HepG2 (cell line): ENCODE results near the gene CDH23. TPM values are rescaled to one million over a fixed set of nuclear protein-coding genes. Genes with fewer than 3 reads are reported as not detected.

Experiments
- ATF1 ChIP-seq: IDR thresholded peaks from 2 replicates; pipeline ENCODE4 v1.6.1; 2016; ENCODE audit warnings: mild to moderate bottlenecking, control low read depth
- BORCS8-MEF2B ChIP-seq: sonication (generic); formaldehyde crosslinking; IDR thresholded peaks from 2 replicates; pipeline ENCODE4 v1.8.0; 2022; ENCODE audit warnings: mild to moderate bottlenecking, missing genetic modification reagents
- CEBPG ChIP-seq: IDR thresholded peaks from 2 replicates; pipeline ENCODE4 v1.6.1; 2016
- CHCHD3 ChIP-seq: sonication (generic); formaldehyde crosslinking; IDR thresholded peaks from 2 replicates; pipeline ENCODE4 v1.8.0; 2022; ENCODE audit warnings: mild to moderate bottlenecking, missing genetic modification reagents, moderate library complexity
- GABPB1 ChIP-seq: IDR thresholded peaks from 2 replicates; pipeline ENCODE4 v1.6.1; 2016; ENCODE audit warnings: mild to moderate bottlenecking, missing genetic modification reagents, moderate library complexity, missing compliant biosample characterization
- HOXD1 ChIP-seq: sonication (generic); formaldehyde crosslinking; IDR thresholded peaks from 2 replicates; pipeline ENCODE4 v1.5.0; 2020; ENCODE audit warnings: missing genetic modification reagents
- JUN ChIP-seq: sonication (generic); formaldehyde crosslinking; IDR thresholded peaks from 2 replicates; pipeline ENCODE4 v1.4.0; 2020; ENCODE audit warnings: mild to moderate bottlenecking, missing genetic modification reagents
- NBN ChIP-seq: fragments of 450-650 bp; conservative IDR thresholded peaks from 2 replicates; pipeline ENCODE4 v1.6.1; 2017
- SP4 ChIP-seq: sonication (generic); formaldehyde crosslinking; IDR thresholded peaks from 2 replicates; pipeline ENCODE4 v1.8.1; 2023; ENCODE audit warnings: mild to moderate bottlenecking, missing genetic modification reagents
- STAG1 ChIP-seq: sonication (generic); formaldehyde crosslinking; IDR thresholded peaks from 2 replicates; pipeline ENCODE4 v1.4.0; 2020; ENCODE audit warnings: missing genetic modification reagents
- XRCC5 ChIP-seq: fragments of 200-400 bp; formaldehyde crosslinking; optimal IDR thresholded peaks from 2 replicates; pipeline ENCODE3; 2017; ENCODE audit warnings: mild to moderate bottlenecking, low read length
- YY1 ChIP-seq: IDR thresholded peaks from 2 replicates; pipeline ENCODE4 v1.6.1; 2011; ENCODE audit warnings: low read length, low read depth, moderate library complexity, mild to moderate bottlenecking; ENCODE audit not compliant: insufficient read depth, insufficient replicate concordance
- ZNF101 ChIP-seq: sonication (generic); formaldehyde crosslinking; IDR thresholded peaks from 2 replicates; pipeline ENCODE4 v1.4.0; 2020; ENCODE audit warnings: mild to moderate bottlenecking, low read depth, missing genetic modification reagents, borderline replicate concordance
- ZNF34 ChIP-seq: sonication (generic); formaldehyde crosslinking; IDR thresholded peaks from 2 replicates; pipeline ENCODE4 v1.4.0; 2020; ENCODE audit warnings: mild to moderate bottlenecking, missing genetic modification reagents, borderline replicate concordance
- ZNF343 ChIP-seq: sonication (generic); formaldehyde crosslinking; IDR thresholded peaks from 2 replicates; pipeline ENCODE4 v1.4.0; 2020; ENCODE audit warnings: mild to moderate bottlenecking, missing genetic modification reagents
- ZNF546 ChIP-seq: sonication (generic); formaldehyde crosslinking; conservative IDR thresholded peaks from 2 replicates; pipeline ENCODE4 v1.8.1; 2023; ENCODE audit warnings: mild to moderate bottlenecking, missing genetic modification reagents
- ZNF7 ChIP-seq: IDR thresholded peaks from 2 replicates; pipeline ENCODE4 v1.6.1; 2016; ENCODE audit warnings: missing biosample characterization, missing genetic modification reagents
- ZNF768 ChIP-seq: sonication (generic); formaldehyde crosslinking; IDR thresholded peaks from 2 replicates; pipeline ENCODE4 v1.4.0; 2020; ENCODE audit warnings: missing genetic modification reagents
- ZNF772 ChIP-seq: sonication (generic); formaldehyde crosslinking; IDR thresholded peaks from 2 replicates; pipeline ENCODE4 v1.5.0; 2020; ENCODE audit warnings: mild to moderate bottlenecking, missing genetic modification reagents
- polyA plus RNA-seq, 8 experiments: library from polyadenylated mRNA; depleted of rRNA in 3 of 8; stranded (reverse) in 7 of 8; unstranded in 1 of 8; fragments of >200 nt; fragmentation: Illumina TruSeq in 4 of 8; extraction: Trizol in 4 of 8; gene quantifications; 2 replicates each; pipeline versions ENCODE4 v1.2.1 to v1.2.3, GENCODE V29; 2011 to 2016; ENCODE audit warnings: low read depth in 4 of 8, missing spikeins in 1 of 8, mixed read lengths in 1 of 8; ENCODE audit not compliant: insufficient read depth in 1 of 8
- total RNA-seq, 5 experiments: library from RNA; depleted of rRNA; stranded (reverse); fragments of >200 nt; fragmentation: Illumina TruSeq; extraction: Trizol; gene quantifications; 2 replicates each; pipeline ENCODE4 v1.2.3, GENCODE V29; 2016; ENCODE audit warnings: low read depth in 1 of 5
- TF ChIP-seq, protein P1 (sequence below): sonication (generic); formaldehyde crosslinking; IDR thresholded peaks from 2 replicates; pipeline ENCODE4 v1.4.0; 2020; ENCODE audit warnings: missing genetic modification reagents
- TF ChIP-seq, protein P2 (sequence below): sonication (generic); formaldehyde crosslinking; IDR thresholded peaks from 2 replicates; pipeline ENCODE4 v1.5.1; 2020; ENCODE audit warnings: mild to moderate bottlenecking, moderate library complexity, missing genetic modification reagents
- TF ChIP-seq, protein P3 (sequence below): sonication (generic); formaldehyde crosslinking; IDR thresholded peaks from 2 replicates; pipeline ENCODE4 v1.4.0; 2020; ENCODE audit warnings: missing genetic modification reagents
- TF ChIP-seq, protein P4 (sequence below): sonication (generic); formaldehyde crosslinking; IDR thresholded peaks from 2 replicates; pipeline ENCODE4 v1.8.1; 2022; ENCODE audit warnings: mild to moderate bottlenecking, missing genetic modification reagents

CDH23 gene
- total and polyA plus RNA-seq, 2 of the 13 experiments (the other 11 are each of a cell fraction or from before 2014, with no cell fraction given) = 0.13 TPM; not detected in 1

DNA sequence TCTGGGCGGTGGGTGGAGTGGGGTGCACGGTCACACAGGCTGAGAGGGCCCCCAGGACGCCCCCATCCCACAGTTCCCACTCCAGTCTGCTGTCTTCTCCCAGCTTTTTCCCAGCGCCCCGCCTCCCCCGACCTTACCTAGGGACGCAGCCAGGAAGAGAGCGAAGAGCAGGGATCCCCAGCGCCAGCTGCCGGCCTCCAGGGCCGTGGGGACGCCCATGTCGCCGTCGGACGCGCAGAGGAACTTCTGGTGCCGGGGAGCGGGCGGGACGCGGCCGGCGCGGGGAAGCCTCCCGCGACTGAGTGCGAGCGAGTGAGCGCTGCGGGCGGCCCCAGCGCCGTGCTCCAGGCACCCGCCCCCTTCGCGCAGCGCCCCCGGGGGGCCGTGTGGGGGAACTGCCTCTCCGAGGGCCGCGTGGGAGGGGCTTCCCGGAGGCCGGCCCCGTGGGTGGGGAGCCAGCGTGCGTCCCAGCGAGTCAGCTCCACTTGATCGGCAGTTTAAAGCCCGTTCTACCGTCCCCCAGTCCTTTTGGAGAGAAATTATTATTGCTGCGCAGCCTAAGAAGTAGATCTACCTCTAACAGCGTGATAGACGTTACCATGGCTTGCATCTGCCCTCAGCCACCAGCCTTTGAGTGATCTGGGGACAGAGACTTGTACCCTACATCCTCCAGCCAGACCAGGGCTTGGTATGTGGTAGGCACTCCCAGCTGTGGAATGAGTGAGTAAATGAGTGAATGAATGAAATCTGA lies 376.7 kb downstream of the CDH23 start, which contains the start of gene VSIR (continued):
- TF ChIP-seq, protein P1, sequence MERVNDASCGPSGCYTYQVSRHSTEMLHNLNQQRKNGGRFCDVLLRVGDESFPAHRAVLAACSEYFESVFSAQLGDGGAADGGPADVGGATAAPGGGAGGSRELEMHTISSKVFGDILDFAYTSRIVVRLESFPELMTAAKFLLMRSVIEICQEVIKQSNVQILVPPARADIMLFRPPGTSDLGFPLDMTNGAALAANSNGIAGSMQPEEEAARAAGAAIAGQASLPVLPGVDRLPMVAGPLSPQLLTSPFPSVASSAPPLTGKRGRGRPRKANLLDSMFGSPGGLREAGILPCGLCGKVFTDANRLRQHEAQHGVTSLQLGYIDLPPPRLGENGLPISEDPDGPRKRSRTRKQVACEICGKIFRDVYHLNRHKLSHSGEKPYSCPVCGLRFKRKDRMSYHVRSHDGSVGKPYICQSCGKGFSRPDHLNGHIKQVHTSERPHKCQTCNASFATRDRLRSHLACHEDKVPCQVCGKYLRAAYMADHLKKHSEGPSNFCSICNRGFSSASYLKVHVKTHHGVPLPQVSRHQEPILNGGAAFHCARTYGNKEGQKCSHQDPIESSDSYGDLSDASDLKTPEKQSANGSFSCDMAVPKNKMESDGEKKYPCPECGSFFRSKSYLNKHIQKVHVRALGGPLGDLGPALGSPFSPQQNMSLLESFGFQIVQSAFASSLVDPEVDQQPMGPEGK (CRISPR knock-in tag) = peak; percentile 50; the same call in 1 of the 2 replicates
- TF ChIP-seq STAG1 (CRISPR knock-in tag) (peak; percentile 57), ZNF343 (CRISPR knock-in tag) (no peak), JUN (CRISPR knock-in tag) (no peak), CEBPG (CRISPR knock-in tag) (no peak), YY1 (no peak), GABPB1 (CRISPR knock-in tag) (peak; percentile 40; the same call in 1 of the 2 replicates), ATF1 (CRISPR knock-in tag) (no peak), ZNF772 (CRISPR knock-in tag) (peak; percentile 56; the same call in 1 of the 2 replicates), XRCC5 (peak; percentile 82), ZNF768 (CRISPR knock-in tag) (peak; percentile 50; the same call in 1 of the 2 replicates), ZNF546 (CRISPR knock-in tag) (no peak), ZNF7 (no peak), BORCS8-MEF2B (0 out of 2 replicates have a peak, but pooled peaks have one; percentile 47), HOXD1 (no peak), SP4 (CRISPR knock-in tag) (peak; percentile 55; the same call in 1 of the 2 replicates), ZNF101 (CRISPR knock-in tag) (no peak), ZNF34 (CRISPR knock-in tag) (no peak), CHCHD3 (CRISPR knock-in tag) (no peak), NBN (no peak)
- TF ChIP-seq, protein P2, sequence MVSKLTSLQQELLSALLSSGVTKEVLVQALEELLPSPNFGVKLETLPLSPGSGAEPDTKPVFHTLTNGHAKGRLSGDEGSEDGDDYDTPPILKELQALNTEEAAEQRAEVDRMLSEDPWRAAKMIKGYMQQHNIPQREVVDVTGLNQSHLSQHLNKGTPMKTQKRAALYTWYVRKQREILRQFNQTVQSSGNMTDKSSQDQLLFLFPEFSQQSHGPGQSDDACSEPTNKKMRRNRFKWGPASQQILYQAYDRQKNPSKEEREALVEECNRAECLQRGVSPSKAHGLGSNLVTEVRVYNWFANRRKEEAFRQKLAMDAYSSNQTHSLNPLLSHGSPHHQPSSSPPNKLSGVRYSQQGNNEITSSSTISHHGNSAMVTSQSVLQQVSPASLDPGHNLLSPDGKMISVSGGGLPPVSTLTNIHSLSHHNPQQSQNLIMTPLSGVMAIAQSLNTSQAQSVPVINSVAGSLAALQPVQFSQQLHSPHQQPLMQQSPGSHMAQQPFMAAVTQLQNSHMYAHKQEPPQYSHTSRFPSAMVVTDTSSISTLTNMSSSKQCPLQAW (CRISPR knock-in tag) = no peak
- TF ChIP-seq, protein P3, sequence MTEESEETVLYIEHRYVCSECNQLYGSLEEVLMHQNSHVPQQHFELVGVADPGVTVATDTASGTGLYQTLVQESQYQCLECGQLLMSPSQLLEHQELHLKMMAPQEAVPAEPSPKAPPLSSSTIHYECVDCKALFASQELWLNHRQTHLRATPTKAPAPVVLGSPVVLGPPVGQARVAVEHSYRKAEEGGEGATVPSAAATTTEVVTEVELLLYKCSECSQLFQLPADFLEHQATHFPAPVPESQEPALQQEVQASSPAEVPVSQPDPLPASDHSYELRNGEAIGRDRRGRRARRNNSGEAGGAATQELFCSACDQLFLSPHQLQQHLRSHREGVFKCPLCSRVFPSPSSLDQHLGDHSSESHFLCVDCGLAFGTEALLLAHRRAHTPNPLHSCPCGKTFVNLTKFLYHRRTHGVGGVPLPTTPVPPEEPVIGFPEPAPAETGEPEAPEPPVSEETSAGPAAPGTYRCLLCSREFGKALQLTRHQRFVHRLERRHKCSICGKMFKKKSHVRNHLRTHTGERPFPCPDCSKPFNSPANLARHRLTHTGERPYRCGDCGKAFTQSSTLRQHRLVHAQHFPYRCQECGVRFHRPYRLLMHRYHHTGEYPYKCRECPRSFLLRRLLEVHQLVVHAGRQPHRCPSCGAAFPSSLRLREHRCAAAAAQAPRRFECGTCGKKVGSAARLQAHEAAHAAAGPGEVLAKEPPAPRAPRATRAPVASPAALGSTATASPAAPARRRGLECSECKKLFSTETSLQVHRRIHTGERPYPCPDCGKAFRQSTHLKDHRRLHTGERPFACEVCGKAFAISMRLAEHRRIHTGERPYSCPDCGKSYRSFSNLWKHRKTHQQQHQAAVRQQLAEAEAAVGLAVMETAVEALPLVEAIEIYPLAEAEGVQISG (CRISPR knock-in tag) = 0 out of 2 replicates have a peak, but pooled peaks have one; percentile 15
- TF ChIP-seq, protein P4, sequence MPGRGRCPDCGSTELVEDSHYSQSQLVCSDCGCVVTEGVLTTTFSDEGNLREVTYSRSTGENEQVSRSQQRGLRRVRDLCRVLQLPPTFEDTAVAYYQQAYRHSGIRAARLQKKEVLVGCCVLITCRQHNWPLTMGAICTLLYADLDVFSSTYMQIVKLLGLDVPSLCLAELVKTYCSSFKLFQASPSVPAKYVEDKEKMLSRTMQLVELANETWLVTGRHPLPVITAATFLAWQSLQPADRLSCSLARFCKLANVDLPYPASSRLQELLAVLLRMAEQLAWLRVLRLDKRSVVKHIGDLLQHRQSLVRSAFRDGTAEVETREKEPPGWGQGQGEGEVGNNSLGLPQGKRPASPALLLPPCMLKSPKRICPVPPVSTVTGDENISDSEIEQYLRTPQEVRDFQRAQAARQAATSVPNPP (CRISPR knock-in tag) = 0 out of 2 replicates have a peak, but pooled peaks have one; percentile 43
